GM21576 (cell line): Measurements from ENCODE around the gene ANO3.

Experiments used
- ATAC-seq: cut with Tn5 transposase; IDR thresholded peaks from one replicate; pipeline ENCODE4 v1.9.1; 2021; ENCODE audit warnings: mild to moderate bottlenecking, moderate library complexity; ENCODE audit not compliant: unreplicated experiment

The ANO3 gene

DNA sequence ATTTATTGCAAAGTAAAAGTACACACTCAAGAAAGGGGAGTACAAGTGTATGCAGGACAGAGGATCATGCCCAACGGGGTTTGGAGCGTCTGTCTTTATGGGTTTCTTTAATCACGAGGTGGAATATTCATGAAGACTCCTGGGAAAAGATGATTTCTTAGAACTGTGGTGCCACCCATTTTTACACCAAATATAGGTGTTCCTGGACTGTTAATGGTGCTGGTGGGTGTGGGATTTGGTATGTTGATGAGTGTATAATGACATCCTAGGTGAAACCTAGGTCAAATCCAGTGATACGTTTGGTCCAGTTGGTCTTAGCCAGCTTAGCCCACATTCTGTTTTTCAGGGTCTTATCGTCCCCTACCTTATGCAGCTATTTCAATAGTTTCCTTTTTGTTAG is 21.1 kb downstream of the ANO3 start:
- no peak for ATAC-seq

DNA sequence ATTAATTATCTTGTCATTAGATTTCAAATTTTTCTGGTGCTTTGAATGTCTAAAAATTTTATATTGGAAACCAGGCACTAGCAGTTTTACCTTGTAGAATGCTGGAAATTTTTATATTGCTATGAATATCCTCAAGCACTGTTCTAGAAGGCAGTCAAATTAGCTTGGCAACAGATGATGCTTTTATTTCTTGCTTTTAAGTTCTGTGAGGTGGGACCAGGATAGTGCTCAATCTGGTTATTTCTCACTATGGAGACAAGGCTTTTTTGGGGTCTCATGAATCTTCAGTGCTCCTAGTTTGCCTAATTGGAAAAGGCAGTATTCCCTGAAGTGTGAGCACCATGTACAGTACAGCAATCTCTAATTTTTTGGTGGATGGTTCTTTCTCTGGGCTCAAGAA is 27.1 kb downstream of the ANO3 start:
- no peak for ATAC-seq

DNA sequence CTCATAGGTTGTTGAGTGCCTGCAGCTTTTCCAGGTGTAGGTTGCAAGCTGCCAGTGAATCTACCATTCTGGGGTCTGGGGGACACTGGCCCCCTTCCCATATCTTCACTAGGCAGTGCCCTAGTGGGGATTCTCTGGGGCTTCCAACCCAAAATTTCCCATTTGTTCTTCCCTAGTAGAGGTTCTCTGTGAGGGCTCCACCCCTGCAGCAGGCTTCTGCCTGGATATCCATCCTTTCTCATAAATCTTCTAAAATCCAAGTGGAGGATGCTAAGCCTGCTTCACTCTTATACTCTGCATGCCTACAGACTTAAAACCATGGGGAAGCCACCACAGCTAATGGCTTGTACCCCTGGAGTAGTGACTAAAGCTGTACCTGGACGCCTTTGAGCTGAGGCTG is 33.4 kb downstream of the ANO3 start:
- no peak for ATAC-seq

DNA sequence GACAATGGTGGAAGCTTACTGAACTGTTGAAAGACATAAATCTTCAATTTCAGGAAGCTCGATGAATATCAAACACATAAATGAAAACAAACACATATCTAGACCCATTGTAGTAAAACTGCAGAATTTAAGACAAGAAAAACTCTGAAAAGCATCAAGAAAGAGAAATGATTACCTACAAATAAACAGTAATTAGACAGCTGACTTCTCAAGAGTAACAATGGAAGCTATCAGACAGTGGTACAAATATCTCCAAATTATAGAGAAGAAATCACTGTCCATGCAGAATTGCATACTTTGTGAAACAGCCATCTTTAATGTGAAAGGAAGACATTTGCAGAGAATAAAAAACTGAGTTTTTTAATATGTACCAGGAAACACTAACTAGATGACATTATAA is 45.7 kb downstream of the ANO3 start:
- no peak for ATAC-seq

DNA sequence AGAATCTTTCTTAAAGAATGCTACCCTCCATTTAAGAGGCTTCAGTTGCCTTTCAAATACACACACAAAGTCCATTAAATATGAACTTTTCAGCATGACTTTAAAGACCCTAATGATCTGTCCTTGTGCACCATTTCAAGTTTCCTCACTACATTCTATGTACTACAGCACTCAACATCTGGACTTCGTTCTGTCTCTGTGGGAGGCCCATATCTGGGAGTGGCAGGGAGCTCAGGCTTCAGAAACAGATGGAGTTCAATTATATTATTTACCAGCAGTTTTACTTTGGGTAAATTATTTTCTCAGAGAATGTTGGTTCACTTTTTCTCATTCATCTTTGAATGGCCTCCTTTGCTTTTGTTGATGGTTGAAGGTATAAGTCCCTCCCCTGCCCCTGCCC is 67.4 kb downstream of the ANO3 start:
- ATAC-seq, result no peak

DNA sequence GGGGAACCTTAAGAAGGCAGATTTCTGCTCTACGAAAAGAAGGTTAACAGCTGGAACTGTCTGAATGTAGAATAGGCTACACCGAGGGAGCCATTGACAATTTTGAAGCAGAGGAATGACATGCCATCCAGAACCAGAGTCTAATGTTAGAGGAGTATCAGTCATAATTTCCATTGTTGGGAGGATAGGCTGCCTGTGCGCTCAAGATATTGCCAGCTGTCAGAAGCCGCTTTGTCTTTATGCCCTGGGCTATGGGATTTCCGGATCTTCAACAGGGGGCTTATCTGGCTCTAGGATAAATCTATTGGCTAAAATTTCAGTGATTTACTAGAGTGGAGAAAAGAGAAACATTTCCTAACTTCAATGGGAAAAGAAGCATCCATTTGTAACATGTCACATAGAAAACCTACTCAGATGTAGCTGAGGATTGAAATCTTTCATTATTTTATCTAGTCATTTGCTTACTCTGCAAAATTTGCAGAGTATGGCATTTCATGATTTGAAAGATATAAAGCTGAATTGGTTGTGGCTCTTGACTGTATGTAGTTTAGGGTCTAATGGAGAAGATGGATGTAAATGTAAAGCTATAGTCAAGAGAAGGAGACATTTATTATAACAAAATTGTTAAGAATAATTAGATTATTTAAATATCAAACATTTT is 78.9 kb downstream of the ANO3 start:
- no peak for ATAC-seq

DNA sequence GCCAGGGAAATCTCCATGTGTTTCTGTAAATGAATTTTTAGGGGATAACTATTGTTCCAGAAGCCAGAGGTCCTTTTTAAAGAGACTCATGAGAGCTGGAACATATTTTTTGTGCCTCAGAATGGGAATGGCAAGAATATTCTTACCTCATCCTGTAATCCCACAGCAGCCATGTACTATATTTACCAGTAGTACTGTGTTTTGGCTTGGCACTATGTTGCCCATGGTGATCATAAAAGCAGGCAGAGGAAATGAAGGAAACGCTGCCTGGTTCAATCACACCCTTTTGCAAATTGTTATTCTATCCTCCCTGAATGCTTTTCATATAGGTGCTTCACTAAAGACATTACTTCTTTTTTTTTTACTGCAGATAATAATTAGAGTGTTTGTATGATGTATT is 81.0 kb downstream of the ANO3 start:
- ATAC-seq, result no peak

DNA sequence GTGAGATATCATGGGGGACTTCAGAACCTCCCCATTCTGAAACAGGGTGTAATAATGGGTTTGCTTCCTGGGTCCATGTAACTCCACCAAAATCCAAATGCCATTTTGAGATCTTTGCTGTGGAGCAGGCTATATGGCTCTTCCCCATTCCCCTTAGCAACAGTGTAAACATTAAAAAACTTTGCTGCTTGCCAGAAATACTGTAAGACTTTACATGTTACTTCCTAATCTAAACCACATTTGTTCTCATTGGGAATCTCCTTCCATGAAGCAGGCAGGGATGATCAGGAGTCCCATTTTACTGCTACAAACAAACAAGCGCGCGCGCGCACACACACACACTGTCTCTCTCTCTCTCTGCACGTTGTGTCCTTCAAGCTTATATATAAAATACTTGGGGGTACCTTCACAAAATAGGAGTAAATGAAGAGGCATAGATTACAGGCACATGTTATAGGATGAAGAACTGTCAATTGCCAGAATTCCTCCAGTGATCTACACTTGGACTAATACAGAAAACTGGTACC is 86.5 kb downstream of the ANO3 start:
- ATAC-seq, result no peak

DNA sequence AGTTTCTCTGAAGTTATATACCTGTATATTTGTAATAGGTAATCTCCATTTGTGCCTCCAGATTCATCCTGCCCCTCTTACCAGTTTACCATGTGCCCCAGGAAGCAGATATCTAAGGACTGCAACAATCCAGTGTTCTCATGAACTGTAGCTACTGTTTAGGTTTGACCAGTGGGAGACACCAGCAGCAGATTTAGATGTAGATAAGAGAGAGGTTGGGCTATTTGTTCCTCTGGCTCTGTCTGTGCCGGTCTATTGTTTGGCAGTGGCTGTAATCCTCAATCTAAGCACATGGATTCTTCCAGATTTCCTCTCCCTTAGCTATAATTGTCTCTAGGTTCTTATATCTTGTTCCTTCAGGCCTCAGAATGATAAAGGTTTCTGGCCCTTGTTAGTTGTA is 88.4 kb downstream of the ANO3 start:
- ATAC-seq, result no peak

DNA sequence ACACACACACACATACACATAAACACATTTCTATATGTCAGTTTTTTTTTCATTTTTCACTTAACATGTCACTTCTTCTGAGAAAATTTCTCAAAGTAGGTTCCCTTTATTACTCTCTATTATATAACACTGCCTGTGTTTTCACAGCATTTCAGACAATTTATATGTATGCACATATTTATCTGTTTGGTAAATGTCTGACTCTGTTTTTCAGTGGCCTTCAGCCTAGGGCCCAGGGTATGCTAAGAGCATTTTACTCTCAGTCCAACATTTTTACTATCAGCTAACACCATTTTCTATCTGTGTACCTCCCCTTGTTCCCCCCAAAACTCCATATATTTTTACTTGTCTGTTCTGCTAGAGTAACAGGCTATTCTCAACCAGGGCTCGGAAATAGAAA is 92.3 kb downstream of the ANO3 start:
- ATAC-seq, result no peak

DNA sequence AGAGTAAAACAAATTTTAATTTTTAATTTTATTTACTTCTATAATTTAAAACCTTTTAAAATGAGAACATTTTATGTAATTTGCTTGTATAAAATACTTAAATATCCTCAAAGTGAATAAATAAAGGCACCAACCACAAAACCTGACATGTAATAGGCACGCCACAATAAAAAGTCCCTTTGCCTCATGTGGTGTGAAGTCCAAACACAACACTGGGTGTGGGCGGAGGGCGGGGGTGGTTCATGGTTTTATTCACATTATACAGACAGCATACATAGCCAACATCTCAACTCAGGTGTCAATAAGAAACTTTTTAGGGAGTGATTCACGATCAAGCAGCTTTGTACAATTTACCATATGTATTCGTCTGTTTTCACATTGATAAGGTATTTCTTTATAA is 107.9 kb downstream of the ANO3 start:
- ATAC-seq, result no peak

DNA sequence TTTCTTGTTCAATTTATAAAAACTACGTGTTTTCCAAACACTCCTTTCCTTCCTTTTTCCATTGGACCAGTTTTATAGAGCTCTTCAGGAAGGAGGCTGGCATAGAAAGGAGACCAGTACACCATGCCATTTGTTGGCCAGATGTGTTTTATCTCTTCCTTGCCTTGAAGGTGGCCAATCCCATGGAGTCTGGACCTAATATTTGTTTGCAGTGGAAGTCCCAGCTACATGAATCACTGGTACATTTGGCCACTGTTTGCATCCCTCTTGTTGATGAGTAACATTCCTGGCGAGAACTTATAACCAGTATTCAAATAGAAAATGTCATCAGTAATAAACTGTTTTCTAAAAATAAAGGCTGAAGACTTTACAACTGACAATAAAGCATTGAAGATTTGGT is 110.2 kb downstream of the ANO3 start:
- no peak for ATAC-seq

DNA sequence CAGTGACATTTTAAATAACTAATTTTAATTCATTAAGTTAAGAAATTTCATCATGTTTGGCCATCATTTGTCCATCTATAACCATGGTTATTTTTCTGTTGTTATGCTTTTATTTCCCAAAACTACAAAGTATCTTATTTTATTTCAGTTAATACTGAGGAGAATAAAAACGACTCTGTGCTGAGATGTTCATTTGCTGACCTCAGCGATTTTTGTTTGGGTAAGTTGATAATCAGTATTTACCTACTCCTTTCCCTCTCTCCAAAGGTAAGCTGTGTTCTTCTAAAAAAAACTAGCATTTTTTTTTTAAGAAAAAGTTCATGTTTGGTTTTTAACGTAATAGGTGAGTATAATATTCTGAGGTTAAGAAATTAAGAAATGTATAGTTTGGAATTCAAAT is 111.7 kb downstream of the ANO3 start:
- ATAC-seq, result no peak

DNA sequence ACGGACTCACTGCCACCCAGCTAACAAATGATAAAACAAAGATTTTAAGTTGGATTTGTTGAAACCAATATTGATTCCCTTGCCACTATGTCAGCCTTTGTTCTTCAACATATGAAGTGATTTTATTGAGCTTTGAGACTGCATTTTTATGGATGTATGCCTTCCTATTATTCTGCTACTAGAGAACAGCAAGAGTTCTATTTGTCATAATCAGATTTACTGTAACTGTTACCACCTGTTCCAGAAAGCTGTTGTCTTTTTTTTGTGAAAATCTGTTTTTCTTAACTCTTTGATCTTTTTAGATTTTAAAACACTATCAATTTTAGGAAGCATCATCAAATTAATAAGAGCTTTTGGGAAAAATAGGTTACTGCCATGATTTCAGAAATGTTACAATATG is 125.7 kb downstream of the ANO3 start:
- no peak for ATAC-seq

DNA sequence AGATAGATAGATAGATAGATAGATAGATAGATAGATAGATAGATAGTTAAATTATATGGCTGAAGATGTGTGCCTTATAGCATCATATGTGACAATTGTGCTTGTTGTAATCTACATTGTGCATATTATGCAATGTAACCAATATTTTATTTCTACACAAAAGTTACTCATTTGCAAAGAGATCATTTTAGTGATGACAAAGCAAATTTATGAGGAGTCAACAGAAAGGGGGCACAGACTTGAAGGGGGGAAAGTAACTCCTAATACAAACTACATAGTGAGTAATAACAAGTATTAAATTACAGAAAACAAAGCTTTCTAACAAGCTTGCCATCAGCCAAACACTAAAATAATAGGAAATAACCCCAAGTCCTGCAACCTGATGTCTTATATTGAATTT is 133.3 kb downstream of the ANO3 start:
- ATAC-seq, result no peak

DNA sequence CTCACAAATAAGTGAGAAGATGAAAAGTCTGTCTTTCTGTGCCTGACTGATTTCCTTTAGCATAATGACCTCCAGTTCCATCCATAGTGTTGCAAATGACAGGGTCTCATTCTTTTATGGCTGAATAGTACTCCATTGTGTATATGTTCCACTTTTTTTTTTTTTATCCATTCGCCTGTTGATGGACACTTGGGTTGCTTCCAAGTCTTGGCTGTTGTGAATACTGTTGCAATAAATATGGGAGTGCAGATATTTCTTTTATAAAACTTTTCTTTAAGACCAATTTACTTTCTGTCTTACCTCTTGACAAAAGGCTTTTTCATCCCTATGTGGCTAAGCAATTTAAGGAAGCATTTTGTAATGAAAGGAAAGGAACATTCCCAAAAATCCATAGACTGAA is 135.6 kb downstream of the ANO3 start:
- no peak for ATAC-seq

DNA sequence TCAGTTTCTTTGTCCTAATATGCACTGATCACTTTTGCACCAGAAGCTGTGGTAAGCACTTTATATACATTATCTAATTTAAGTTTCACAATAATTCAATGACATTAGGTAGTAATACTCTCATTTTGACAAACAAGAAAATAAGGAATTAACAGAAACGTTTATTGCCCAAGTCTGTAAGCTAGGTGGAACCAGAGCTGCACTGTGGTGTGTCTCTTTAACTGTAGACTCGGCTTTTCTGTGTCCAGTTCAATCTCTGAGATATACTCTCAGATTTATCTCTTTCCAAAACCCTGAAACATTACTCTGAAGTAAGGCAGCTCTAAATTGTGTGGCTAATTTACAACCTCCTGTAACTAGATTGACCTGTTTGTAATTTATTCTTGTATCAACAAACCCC is 139.1 kb downstream of the ANO3 start:
- no peak for ATAC-seq

DNA sequence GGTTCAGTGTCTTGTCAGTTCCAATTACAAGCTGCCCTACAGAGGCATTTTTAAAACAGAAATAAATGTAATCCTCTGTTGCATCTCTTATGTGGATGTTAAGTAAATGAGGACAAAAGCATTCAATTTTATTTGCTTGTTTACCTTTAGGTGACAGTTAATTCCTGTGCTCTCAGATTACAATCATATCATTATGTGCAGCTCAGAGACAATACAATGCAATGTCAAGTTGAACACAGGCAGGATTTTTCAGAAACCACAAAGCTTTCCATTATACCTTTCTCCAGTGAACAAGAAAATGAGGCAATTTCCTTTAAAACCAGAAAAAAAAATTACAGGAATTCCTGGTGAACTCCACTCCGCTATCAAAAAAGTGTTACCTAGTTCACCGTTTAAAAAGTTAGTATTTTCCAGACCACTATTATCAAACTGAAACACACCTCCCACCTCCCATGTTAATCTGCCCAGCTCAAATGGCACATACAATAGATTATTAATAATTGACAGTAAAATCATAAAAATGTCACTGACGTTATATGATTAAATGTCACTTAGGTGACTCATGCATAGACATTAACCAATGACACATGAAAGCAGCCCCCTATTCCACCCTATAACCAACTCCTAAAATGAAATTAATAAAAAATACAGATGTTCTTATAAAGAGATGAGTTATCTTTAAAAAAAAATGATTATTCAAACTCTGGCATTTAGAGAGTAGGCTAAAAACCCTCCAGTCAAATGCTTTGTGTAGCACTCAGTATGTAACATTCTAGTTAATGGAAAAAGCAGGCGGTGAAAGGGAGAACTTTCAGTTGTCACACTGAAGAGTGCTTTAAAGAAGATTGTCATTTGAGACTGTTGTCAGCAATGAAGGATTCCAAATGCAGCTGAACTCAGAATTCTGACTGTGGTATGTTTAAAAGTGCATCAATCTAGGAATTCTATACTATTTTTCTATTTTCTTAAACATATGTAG is 141.6 kb downstream of the ANO3 start:
- no peak for ATAC-seq

DNA sequence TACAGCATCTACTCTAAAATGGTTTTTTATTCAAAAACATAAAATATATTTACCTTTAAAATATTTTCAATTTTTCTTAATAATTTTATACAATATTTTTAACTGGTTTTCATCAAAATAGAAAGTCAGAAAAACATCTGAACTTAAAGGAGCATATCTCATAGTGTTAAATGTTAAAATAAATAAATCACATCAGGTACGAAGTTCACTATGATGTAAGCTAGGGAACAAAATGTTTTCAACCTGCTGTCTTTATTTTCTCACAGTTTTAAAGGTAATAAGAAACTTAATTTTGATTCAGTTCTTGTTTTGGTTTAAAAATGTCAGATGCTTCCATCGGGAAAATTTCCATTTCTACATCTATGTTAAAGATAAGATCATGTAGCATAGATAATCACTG is 142.5 kb downstream of the ANO3 start:
- no peak for ATAC-seq

DNA sequence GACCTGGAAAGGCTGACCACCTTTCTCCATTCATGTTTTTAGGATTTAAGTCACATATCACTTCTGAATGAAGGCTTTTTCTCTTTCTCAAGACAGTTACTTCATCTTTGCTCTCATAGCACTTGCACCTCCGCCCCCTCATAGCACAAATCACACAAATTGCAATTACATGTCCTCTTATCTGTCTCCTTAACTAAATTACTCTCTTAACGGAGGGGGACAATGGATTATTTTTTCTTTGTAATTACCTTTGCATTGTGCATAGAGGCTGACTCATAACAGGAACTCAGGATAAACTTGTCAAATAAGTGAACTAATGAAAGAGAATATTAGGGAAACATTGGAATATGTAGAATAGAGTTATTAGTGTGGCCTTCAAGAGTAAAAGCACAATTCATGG is 145.5 kb downstream of the ANO3 start:
- no peak for ATAC-seq

DNA sequence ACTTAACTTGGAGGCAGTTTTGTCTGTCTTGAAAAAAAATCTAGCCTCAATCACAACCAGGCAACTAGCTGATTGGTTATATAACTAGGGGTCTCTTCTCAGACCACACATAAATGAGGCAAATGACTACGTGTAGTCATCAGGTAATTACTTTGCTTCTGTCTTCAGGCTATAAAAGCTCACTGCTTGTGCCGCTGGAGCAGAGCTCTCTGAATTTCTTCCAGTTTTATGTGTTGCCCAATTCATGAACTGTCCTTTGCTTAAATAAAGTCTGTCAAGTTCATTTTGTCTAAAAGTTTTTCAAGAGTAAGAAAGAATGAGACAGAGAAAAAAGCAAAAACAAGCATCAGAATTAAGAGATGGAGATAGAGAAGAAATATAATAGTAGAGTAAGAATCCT is 146.8 kb downstream of the ANO3 start:
- ATAC-seq, result no peak

DNA sequence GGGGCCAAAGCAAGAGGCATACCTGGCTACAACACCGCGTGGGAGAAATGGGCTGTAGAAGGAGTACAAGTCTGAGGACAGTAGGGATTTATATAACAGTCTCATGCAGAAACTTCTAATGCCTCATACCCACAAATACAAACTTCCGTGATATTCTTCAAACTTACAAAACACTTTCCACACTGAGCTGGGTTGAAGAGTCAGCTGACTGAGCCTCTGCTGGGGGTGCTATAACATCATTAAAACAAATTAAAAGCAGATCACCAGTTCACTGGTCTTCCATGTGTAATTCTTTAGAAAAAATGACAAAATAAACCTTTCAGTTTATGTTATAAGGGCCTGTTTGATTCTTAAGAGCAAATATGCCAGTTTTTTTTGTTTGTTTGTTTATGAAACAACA is 148.1 kb downstream of the ANO3 start:
- no peak for ATAC-seq
